Gastrocnemius medialis (tissue), 4 donors: ENCODE measurements around the gene GPR3.

Source experiments
- CTCF ChIP-seq, 5 experiments: fragments of 450-650 bp in 3 of 5; fragments of 200-600 bp in 2 of 5; sonication (generic) in 2 of 5; IDR thresholded peaks in 4 of 5; conservative IDR thresholded peaks in 1 of 5; 1 replicate in 4 of 5; 2 replicates in 1 of 5; pipeline ENCODE4 v1.5.1; 2016 to 2019; ENCODE audit warnings: antibody characterized with exemption in 5 of 5, mild to moderate bottlenecking in 3 of 5, moderate library complexity in 3 of 5
- POLR2A ChIP-seq, 2 donors: fragments of 450-650 bp; IDR thresholded peaks; one replicate each; pipeline ENCODE4 v1.6.1; 2017; ENCODE audit warnings: antibody characterized with exemption in 2 of 2, mild to moderate bottlenecking in 2 of 2, moderate library complexity in 2 of 2

- TF ChIP-seq CTCF (IDR thresholded peaks at IDR 0.05 in 4 of 5, conservative IDR thresholded peaks at IDR 0.05 in 1 of 5) = no peak
- TF ChIP-seq POLR2A (IDR thresholded peaks at IDR 0.05) = no peak
Observed at GRCh38 chr1:27403931-27404330, 11.5 kb downstream of the GPR3 start.
